Limb (tissue), 2 donors: Measurements from ENCODE around the gene FMNL1.

Source experiments
- DNase-seq, 2 donors: peaks; one replicate each; pipeline ENCODE4 v3.0.0-alpha.2; 2016; ENCODE audit errors: extremely low spot score in 2 of 2

FMNL1 gene

GRCh38 chr17:45282683-45283644 is 61.3 kb downstream of the FMNL1 start:
- DNase-seq, result peak; percentile 49 to 56

DNA sequence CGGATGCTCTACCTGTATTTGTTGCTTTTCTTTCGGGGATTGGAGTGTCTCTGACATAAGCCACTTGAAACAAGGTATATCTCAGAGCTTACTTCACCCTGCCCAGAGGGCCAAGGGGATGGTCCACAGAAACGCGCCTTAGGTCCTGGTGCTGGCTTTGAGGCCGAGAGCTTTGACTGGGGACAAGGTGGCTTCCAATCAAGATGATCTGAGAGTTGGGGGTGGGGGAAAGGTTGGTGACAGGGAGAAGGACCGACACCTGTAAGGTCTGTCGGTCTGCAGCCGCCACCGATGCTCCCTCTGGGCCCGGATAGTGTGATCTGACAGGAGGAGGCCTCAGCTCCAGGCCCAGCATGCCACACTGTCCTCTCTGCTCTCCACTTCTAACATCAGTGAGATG is 62.0 kb downstream of the FMNL1 start:
- no peak for DNase-seq

GRCh38 chr17:45284176-45285140 is 62.8 kb downstream of the FMNL1 start:
- DNase-seq, result no peak

- no peak for DNase-seq
These were observed 64.6 kb downstream of the FMNL1 start for GRCh38 chr17:45286286-45286685.

- DNase-seq, result peak; percentile 57 to 66
These were observed 66.1 kb downstream of the FMNL1 start for GRCh38 chr17:45287526-45288500.

- DNase-seq, result peak in 1 of 2 donors; percentile 48
These were observed 67.1 kb downstream of the FMNL1 start for GRCh38 chr17:45288825-45289224.

- no peak for DNase-seq
These were observed 67.9 kb downstream of the FMNL1 start for GRCh38 chr17:45289301-45290268.

DNA sequence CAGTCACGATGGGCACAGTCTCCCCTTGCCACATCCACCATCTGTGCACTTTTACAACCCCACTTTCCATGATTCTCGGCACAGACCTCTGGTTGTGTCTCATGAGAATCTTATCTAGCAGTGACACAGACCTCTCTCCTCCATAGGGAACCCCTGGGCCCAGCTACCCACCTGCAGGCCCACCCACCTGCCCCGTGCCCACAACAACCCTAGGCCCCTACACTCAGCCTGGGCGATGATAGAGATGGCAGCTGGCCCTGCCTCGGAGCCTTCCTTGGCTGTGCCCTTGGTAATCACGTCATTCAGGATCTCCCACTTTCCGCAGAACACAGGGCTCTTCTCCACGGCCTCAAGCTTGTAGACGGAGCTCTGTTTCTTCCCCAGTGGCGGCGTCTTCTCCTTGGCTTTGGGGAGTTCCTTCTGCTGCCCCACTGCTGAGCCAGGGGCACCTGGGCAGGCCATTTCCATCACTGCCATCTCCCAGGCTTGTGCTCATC is 68.6 kb downstream of the FMNL1 start:
- DNase-seq, result no peak

DNA sequence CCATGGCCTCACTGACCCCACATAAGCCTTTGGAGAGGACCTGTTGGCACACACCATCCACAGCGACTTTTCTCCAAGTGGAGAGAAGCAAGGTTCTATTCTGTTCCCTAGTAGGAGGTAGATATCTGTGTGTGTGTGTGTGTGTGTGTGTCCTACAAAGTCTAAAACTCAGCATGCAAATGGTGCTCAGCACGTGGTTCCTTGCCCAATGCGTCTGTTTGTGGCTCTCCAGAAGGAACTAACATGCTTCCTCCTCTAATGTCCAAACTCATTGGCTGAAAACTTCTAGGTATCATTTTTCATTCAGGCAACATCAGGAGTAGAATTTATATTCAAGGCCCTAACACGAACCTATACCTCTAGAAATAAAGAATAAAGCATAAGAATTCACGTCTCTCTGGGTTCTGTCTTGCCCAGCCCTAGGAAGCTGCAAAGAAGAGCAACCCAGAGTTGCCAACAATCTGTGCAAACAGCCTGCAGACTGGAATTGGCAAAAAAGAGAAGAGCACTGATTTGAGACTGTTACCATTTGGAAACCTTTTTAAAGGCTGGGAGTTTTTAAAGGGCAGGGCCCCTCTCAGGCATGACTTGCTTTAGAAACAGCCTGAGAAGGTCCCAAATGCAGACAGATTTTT is 69.6 kb downstream of the FMNL1 start:
- no peak for DNase-seq

GRCh38 chr17:45292696-45293412 is 71.2 kb downstream of the FMNL1 start:
- no peak for DNase-seq

- DNase-seq, result no peak
These were observed 71.9 kb downstream of the FMNL1 start for GRCh38 chr17:45293413-45294211.

DNA sequence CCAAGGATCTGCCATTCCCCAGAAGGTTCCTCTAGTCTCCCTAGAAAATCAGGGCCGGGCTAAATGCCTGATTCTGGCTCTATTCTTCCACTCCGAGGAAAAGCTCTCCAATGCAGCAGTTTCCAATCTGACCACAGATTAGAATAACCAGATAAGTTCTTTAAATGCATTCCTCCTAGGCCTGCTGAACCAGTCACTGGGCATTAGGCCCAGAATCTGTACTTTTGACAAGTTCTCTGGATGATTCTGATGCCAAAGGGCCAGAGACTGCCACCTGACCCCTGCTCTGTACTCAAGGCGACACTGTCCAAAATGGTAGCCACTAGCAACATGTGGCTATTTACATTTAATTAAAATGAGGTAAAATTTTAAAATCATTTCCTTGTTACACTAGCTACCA is 72.8 kb downstream of the FMNL1 start:
- DNase-seq, result no peak

DNA sequence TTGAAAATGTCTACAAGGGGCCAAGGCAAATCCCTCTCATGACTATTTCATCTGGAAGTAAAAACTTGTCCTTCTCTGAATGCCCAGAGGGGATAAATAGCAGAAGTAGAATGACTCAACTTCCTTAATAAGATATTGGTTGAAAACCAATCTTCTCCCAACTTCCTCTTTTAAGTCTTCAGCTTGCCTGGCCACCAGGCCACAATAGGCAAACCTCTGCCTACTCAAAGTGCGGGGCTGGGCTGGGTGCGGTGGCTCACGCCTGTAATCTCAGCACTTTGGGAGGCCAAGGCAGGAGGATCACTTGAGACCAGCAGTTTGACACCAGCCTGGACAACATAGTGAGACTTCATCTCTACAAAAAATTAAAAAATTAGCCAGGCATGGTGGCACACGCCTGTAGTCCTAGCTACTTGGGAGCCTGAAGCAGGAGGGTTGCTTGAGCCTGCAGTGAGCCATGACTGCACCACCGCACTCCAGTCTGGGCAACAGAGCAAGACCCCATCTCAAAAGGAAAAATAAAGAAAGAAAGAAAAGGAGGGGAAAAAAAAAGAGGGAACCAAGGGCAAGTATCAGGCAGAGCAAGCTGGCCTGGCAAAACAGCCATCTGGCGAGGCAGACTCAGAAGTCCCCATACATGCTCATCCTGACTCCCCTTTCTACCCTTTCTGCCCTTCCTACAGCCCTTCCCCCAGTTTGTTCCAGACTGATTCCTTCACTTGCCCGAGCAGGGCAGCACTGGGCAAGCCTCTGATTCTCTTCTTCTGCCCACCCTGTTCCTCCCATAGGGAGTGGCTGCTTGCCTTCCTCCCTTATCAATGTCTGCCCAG is 74.5 kb downstream of the FMNL1 start:
- DNase-seq, result no peak

DNA sequence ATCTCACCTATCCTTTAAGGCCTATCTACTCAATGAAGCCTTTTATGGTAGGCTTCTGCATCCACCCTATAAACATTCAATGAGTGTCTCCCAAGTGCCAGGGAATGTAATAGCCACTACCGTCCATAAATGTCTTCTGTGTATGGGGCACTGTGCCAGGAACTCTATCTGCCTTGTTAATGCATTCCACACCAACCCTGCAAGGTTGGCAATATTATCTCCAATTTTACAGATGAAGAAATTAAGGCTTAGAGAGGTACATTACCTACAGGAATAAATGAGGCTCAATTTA is 75.1 kb downstream of the FMNL1 start:
- DNase-seq, result no peak
